GM19025 (cell line): ENCODE data around the gene CAMTA1.

ENCODE experiments used
- ATAC-seq: cut with Tn5 transposase; IDR thresholded peaks from one replicate; pipeline ENCODE4 v1.9.1; 2021; ENCODE audit warnings: mild to moderate bottlenecking, low read depth, moderate library complexity; ENCODE audit not compliant: unreplicated experiment

The CAMTA1 gene

GRCh38 chr1:7581754-7582459, 796.7 kb downstream of the CAMTA1 start:
- no peak for ATAC-seq

DNA sequence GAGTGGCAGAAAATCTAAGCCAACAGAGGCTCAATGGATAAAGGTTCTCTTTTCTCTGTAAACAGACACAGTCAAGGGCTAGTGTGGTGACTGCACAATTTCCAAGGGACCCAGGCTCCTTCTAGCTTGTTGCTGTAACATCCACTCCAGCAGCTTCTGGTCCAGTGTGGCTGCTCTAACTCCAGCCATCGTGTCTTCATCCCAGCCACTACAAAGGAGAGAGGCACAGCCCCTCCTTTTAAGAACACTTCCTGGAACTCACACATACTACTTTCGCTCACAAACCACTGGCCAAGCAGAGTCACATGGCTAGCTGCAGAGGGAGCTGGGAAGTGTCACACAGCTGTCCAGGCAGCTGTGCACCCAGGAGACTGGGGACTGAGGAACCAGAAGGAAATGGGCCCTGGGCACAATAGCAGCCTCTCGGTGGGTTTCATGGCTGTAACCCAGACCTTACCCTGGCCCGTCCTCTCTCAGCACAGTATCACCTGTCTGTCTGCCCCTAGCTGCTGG, 797.3 kb downstream of the CAMTA1 start:
- ATAC-seq = no peak

- no peak for ATAC-seq
Observed at GRCh38 chr1:7583291-7584096, 798.2 kb downstream of the CAMTA1 start.

GRCh38 chr1:7584157-7584556, 798.9 kb downstream of the CAMTA1 start:
- ATAC-seq = no peak

GRCh38 chr1:7584643-7585042, 799.4 kb downstream of the CAMTA1 start:
- no peak for ATAC-seq

DNA sequence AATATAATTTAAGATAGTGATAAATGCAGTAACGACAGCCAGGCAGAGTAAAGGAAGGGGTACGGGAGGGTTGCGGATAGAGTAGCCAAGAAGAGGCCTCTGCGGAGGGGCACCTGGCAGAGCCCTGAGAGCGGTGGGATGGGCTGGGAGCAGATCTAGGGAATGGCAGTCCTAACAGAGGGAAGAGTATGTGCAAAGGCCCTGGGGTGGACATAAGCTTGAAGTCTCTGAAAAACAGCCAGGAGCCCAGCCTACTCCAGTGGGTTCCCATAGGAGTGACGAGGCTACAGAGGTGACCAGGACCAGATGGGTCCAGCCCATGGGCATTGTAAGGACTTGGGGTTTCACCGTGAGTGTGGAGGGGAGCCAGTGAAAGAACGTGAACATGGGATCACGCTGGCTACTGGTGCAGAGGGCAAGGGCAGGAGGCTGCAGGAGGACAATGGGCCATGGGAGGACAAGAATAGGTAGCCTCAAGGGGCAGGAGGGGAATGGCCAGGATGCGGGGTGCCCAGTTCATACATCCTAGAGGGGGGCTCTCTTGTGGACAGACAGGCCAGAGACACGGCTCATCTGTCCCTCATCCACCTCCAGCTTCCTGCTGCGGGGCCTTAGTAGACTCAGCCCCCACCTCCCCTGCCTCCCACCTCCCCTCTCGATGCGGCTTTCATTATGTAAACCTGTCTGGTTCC, 800.1 kb downstream of the CAMTA1 start:
- no peak for ATAC-seq

DNA sequence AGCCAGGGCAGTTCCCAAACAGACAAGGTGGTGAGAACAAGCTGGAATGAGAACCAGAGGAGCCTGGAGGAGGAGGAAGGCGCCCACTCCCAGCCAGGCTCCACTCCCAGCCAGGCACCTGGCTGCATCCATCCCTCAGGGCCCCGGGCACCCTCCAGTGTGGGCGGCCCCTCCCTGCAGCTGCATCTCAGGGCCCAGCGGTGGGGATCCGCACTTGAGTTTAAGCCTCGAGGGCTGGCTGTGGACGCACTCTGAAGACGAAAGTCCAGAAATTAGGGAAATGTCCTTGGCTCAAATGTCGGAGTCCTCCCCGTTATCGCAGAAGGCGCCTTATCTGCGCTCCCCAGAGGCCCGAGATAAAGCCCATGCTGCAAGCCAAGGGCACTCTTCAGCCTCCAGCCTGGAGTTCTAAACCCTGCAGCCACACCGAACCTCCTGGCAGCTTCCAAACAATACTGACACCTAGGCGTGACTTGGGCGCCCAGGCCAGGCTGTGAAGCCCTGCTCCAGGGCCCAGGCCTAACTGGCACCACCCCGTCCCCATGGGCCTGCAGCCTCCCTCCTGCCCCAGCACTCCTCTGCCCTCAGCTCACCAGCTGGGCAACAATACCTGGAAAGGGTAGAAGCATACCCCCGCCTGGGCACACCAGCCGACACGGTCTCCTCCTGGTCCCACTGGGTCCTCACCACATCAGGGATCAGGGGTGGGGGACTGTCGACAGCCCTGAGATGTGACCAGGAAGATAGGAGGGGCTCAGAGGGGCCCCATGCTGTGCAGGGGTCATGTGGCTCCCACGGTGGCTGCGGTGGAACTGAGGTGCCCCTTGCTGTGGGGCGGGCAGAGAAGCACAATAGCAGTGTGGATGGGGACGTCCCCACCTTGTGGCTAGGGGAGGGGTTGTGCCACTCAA, 801.0 kb downstream of the CAMTA1 start:
- no peak for ATAC-seq

- ATAC-seq = no peak
Observed at GRCh38 chr1:7587108-7587772, 802.0 kb downstream of the CAMTA1 start.

DNA sequence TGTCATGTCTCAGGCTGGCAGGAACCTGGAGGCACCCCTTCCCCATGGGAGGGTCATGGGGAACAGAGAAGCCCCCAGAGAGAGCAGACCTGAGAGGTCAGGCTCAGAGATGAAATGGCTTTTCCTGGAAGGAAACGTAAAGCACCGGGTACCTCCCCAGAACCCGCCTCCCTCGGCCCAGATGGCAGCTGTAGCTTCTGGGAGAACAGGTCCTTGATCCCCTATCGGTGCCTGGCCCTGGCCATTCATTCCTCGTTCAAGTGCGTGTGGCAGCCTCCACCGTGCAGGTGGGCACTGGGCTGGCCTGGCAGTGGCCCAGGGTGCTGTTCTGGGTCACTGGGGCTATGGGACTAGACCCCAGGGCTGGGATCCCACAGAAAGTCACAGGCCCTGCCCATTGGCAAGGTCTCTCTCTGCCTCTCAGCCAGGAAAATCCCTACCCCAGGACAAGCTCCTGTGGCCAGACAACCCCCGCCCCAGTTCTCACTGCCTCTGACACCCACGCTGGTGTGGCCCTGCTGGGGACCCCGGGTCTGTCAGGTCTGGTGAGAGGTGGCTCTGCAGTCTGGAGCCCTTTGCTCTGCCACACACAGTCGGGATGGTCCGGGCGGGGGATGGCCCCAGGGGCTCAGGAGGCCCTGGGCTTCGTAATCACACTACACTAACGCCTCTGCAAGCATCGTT, 802.7 kb downstream of the CAMTA1 start:
- ATAC-seq = no peak

GRCh38 chr1:7588457-7588827, 803.2 kb downstream of the CAMTA1 start:
- no peak for ATAC-seq

DNA sequence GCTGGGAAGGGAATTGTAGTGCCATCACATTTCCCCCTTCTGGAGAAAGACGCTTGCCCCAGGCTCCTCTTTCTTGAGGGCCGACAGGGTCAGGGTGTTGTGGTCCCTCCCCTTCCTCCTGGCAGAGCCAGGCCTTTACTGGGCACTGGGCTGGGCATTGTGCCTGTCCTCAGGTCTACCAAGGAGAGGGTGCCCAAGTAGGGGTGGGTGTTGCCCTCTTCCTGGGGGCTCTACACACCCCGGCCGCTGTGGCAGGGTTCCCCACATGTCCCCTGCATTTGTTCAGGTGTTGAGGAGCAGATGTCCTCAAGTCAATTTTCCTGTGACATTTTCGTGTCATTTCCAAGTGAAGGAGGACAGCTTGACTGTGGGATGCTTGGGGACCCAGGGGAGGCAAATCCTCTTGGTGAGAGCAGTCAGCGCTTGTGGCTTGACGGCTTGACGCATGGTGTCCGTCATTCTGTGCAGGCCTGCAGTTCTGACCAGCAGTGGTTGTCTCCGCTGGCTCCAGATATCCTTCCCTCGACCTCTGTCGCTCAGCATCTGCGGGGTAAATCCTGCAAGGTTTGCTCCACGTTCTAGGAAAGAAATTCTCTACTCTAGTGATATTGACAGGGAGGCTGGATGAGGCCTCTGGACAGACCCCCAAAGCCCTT, 804.0 kb downstream of the CAMTA1 start:
- no peak for ATAC-seq

DNA sequence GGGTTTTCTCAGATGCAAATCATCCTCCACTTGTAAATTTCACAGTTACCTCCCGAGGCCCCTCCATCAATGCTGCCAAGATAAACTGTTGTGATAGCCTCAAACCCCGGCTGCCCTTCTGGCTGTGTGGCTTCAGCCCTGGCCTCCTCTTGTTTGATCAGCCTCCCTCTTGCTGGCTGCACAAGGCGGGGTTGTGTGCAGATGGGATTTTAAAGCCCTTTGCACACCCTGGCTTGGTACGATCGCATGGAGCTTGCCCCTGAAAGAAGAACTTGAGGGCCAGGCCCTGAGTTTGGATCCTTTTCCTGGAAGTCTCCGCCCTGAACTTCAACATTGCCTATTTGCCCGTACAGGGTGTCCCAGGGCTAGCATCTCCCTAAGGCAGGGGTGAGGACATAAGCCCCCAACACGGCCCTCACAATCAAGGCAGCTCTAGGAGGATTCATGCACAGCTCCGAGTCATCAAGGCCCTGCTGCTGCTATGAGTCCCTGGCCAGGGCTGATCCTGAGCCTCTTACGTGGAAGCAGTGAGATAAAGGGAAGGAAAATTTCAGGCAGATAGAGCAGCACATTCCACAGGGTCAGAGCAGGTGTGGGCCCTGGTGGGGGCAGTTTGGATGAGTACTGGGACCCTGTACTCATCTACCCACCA, 804.6 kb downstream of the CAMTA1 start:
- no peak for ATAC-seq

GRCh38 chr1:7590426-7590790, 805.2 kb downstream of the CAMTA1 start:
- ATAC-seq = no peak

DNA sequence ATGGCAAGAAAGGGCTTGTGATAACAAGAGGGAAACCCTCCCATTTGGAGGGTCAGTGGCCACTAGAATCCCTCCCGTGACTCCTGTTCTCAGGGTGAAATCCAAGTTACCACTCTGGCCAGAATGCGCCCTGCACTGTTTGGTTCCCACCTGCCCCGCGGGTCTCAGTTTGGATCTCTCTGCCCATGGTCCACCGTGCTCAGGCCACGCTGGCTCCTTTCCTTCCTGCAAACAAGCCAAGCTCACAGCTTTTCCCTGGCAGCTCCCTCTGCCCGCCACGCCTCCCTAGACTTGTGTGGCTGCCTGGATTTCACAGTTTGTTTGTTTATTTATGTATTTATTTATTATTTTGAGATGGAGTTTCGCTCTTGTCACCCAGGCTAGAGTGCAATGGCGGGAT, 806.3 kb downstream of the CAMTA1 start:
- ATAC-seq = no peak

- ATAC-seq = no peak
Observed at GRCh38 chr1:7592120-7592798, 807.0 kb downstream of the CAMTA1 start.

- no peak for ATAC-seq
Observed at GRCh38 chr1:7594002-7594713, 808.9 kb downstream of the CAMTA1 start.

DNA sequence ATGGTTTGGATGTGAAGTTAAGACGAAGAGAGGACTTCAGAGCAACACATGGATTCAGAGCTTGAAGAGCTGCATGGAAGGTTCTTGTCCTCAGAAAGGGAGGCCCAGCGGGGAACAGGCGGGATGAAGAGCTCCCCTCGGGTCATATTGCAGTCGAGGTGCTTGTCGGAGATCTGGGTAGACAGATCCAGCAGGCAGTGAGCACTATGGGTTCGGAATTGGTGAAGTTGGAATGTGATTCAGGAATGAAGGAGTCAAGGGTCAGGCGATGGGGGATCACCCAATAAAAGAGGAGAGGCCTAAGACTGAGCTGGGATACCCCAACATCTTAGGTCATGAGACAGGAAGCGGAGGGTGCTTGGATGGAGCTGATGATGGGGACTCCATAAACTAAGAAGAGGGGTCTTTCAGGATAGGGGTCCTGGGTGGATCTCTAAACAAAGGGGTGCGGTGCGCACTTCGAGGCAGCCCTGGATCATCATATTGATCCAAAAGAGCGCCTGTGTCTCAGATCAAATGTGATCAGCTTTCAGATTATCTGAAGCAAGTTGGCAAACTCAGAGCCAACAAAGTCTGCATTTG, 809.6 kb downstream of the CAMTA1 start:
- ATAC-seq = no peak
